T47D (cell line): Measurements from ENCODE around the gene CMIP.

Source experiments
- DNase-seq, 2 experiments: peaks; one replicate each; pipeline versions ENCODE4 v3.0.0 to v3.0.0-alpha.2; 2011 to 2012; ENCODE audit warnings: low read depth in 1 of 2, low spot score in 1 of 2
- JUND ChIP-seq: IDR thresholded peaks from 2 replicates; pipeline ENCODE4 v1.6.1; 2012; ENCODE audit warnings: low read depth
- in situ Hi-C: cut with HindIII; loops from 2 replicates; pipeline ENCODE4 v1.10.0; 2016; ENCODE audit warnings: low sequenced_read_pairs, low pct_unique_long_range_greater_than_20kb

The CMIP gene

GRCh38 chr16:81544261-81544660, 99.7 kb downstream of the CMIP start:
- no peak for DNase-seq
- no peak for TF ChIP-seq JUND
- in situ Hi-C loops = no loop called here

GRCh38 chr16:81544700-81545271, 100.2 kb downstream of the CMIP start:
- no peak for DNase-seq
- no peak for TF ChIP-seq JUND
- in situ Hi-C loops = no loop called here

DNA sequence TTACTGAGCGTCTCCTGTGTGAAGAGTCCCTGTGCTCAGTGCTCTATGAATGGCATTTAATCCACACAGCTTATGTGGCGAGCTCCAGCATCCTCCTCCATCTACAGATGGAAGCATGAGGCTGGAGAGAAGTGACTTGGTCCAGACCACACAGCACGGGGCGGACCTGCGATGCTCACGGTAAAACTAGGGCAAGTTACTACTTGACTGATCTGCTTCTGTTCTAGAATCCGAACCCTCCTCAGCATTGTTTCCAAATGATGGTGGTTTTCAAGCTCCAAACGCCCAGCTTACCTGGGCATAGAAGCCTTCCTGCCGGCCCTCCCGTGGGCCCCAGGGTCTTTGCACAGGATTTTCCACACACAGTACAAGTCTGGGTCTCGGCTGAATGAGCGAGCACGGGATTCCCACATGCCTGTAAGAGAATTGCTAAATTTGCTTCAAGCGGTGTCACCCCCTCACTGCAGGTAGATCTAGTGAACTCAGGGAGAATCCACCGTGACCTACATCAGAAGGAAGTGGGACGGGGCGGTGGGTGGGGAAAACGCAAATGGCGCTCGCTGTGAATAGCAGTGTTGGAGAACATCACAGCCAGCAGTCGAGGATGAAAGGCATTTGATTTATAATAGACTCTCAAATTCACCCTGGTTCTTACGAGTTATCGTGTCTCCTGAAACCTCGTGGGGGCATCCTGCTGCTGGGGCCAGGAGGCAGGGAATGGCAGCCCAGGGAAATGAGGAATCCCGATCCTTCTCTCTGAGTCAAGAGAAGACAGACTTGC, 101.1 kb downstream of the CMIP start:
- DNase-seq = no peak
- in situ Hi-C loops = no loop called here
- no peak for TF ChIP-seq JUND

DNA sequence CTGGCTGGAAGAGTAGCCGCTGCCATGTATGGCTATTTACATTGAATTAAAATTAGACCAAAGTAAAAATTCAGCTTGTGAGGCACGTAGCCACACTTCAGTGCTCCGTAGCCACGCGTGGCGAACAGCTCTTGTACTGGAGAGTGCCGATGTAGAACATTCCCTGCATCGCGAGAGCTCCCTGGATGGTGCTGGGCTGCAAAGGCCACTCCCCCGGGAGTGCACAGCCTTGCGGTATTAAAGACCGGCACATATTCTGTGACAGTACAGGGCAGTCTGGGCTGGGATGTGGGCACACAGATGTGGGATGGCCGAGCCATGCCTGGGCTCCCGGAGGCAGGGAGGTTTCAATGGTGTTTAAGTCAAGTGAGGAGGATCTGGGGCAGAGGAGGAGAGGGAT, 102.2 kb downstream of the CMIP start:
- TF ChIP-seq JUND = no peak
- no peak for DNase-seq
- in situ Hi-C loops = no loop called here

GRCh38 chr16:81547194-81547938, 102.8 kb downstream of the CMIP start:
- TF ChIP-seq JUND = no peak
- in situ Hi-C loops = no loop called here
- DNase-seq = no peak

DNA sequence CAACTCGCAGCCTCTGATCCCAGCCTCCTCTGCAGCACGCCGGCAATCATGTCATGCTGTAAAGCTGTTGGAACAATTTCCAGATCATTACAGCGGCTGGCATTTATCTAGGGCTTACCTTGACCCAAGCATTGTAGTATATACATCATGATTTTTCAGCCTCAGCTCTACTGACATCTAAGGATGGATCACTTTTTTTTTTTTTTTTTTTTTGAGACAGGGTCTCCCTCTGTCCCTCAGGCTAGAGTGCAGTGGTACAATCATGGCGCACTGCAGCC, 103.3 kb downstream of the CMIP start:
- no peak for DNase-seq
- no peak for TF ChIP-seq JUND
- in situ Hi-C loops = no loop called here

- no peak for DNase-seq
- TF ChIP-seq JUND = no peak
- in situ Hi-C loops = no loop called here
Observed at GRCh38 chr16:81548551-81548875, 103.9 kb downstream of the CMIP start.

- in situ Hi-C loops = no loop called here
- no peak for TF ChIP-seq JUND
- DNase-seq = no peak
Observed at GRCh38 chr16:81548876-81549546, 104.4 kb downstream of the CMIP start.

DNA sequence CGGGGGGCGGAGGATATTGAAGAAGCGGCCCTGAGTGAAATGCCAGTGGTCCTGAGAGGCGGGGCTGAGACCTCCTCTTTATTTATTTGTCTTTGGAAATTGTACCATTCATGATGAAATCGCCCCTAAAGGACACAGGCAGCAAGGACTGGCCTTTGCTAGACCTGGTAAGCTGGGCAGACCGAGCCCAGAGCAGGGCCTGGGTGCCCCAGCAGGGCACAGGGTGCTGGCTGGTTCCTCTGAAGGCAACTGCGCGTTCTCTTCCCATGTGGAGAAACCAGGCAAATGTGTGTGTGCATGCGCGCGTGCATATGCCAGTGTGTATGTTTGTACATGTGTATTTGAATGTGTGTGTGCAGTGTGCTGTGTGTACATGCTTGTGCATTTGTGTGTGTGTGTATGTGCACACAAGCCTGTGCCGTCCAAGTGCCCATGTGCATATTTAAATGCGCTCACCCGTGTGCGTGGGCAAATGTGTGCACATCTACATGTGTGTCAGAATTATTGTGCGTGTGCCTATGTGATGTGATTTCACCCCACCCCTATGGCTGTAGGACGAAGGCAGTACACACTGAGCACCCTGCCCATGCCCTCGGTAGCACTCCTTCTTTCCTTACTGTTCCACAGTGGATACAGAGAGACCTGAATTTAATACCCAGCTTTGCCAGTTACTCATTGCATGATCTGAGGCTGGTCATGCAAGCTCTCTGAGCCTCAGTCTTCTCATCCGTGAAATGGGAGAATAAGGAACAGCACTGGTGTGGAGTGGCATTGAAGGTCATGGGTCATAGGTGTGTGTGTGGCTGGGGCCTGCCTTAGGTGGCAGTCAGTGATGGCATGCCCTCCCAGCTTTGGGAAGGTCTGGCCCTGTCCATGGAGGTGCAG, 105.2 kb downstream of the CMIP start:
- no peak for DNase-seq
- TF ChIP-seq JUND = no peak
- in situ Hi-C loops = no loop called here

GRCh38 chr16:81550432-81550808, 105.8 kb downstream of the CMIP start:
- DNase-seq = no peak
- TF ChIP-seq JUND = no peak
- in situ Hi-C loops = no loop called here

DNA sequence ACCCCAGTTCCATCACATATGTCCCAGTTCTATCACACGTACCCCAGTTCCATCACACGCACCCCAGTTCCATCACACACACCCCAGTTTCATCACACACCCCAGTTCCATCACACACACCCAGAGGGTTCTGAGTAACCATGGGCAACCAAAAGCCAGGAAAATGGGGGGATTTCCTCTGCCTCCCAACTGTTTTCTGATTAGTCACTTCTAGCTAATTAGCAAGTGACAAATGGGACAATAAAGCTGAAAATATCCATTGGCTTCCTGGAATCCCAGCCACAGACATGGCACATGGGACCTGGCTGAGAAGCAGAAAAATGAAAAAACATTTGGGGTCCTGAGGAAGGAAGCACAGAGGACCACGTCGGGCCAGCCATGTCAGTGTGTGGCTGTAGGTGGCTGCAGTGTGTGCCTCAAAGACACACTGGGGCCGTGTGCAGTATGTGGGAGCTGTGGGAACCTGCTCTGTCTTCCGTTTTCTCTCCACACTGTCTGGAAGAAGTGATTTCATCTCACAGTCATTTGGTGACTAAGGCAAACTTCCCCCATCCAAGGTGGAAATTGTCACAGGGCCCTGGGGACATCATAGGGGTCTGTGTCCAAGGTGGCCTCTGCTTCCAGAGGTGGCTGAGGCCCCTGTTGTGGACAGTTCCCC, 106.7 kb downstream of the CMIP start:
- DNase-seq = no peak
- TF ChIP-seq JUND = no peak
- in situ Hi-C loops = no loop called here

DNA sequence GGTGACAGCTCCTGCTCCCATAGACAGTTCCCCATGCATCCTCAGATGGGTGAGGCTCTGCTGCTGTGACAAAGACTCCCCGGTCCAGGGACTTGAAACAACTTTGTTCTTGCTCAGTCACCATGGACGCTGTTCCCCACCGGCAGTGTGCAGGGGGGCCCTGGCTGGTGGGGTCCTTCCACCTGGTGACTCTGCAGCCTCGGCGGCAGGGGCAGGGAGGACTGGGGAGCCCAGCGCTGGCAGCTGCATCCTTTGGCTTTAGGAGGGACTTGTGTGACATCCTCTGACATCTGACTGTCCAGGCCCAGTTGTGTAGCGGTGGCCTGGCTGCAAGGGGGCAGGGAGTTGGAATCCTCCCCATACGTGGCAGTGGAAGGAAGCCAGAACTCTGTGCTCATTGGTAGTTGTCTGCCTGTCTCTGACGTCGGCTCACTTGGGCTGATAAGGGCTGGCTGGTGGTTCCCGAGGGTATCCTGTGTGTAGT, 107.3 kb downstream of the CMIP start:
- in situ Hi-C loops = no loop called here
- no peak for TF ChIP-seq JUND
- DNase-seq = no peak
